ENCODE data around the gene TTC23. TPM values are rescaled to one million over a fixed set of nuclear protein-coding genes. Genes with fewer than 3 reads are reported as not detected.

The TTC23 gene
- total RNA-seq, 1 donor: 21.7 TPM

DNA sequence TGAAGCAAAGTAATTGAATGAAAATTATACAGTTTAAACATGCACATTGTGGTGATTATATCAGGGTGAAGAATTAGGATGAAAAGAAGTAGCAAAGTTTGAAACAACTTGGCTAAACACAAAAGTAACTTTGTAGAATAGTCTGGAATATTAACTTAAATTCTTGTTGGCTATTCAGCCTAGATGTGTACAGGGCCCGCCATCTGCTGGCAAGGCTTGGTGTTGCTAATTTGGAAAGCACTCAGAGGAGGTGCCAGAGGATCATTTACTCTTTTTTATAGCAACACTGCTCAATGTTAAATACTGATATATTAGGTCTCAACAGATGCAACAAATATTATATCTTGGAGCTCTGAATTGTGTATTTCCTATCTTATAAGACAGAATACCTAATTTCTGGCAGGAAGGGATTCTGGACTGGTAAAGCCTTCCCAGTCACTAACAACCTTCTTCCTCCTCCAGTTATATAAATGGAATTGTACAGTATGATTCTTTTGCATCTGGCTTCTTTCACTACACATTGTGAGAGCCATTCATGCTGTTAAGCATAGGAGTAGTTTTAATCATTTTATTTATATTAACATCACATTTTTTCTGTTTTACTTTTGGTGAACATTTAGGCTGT, 36.1 kb downstream of the TTC23 start:
- no peaks in the 10 kb centered on the region for H3K9me3 ChIP-seq (ENCODE audit: low read depth, low read length)
- H3K4me1 ChIP-seq (ENCODE audit: insufficient read depth, low read length): peaks cover 4% of the 10 kb centered on the region
- H3K79me2 ChIP-seq (ENCODE audit: insufficient read depth, low read length): no peaks in the 10 kb centered on the region
- TF ChIP-seq, protein P1, sequence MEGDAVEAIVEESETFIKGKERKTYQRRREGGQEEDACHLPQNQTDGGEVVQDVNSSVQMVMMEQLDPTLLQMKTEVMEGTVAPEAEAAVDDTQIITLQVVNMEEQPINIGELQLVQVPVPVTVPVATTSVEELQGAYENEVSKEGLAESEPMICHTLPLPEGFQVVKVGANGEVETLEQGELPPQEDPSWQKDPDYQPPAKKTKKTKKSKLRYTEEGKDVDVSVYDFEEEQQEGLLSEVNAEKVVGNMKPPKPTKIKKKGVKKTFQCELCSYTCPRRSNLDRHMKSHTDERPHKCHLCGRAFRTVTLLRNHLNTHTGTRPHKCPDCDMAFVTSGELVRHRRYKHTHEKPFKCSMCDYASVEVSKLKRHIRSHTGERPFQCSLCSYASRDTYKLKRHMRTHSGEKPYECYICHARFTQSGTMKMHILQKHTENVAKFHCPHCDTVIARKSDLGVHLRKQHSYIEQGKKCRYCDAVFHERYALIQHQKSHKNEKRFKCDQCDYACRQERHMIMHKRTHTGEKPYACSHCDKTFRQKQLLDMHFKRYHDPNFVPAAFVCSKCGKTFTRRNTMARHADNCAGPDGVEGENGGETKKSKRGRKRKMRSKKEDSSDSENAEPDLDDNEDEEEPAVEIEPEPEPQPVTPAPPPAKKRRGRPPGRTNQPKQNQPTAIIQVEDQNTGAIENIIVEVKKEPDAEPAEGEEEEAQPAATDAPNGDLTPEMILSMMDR (IDR thresholded peaks at IDR 0.05; ENCODE audit: extremely low read depth, low read depth, low read length): peak; percentile 95
- no peaks in the 10 kb centered on the region for H4K20me1 ChIP-seq (ENCODE audit: insufficient read depth, low read length)
- no peak overlapping the region for H3K4me2 ChIP-seq (ENCODE audit: insufficient read depth, low read length)
- H2AFZ ChIP-seq (ENCODE audit: low read length): no peak overlapping the region
- H3K36me3 ChIP-seq (ENCODE audit: insufficient read depth, low read length): peaks cover 14% of the 10 kb centered on the region
- no peak overlapping the region for H3K4me3 ChIP-seq (ENCODE audit: insufficient read depth, low read length)
- no peaks in the 10 kb centered on the region for H3K27me3 ChIP-seq (ENCODE audit: insufficient read depth, low read length)
- H3K27ac ChIP-seq (ENCODE audit: low read depth, low read length): no peak overlapping the region
- peak; percentile 62 for DNase-seq (ENCODE audit: insufficient read length, low spot score, missing footprints)

DNA sequence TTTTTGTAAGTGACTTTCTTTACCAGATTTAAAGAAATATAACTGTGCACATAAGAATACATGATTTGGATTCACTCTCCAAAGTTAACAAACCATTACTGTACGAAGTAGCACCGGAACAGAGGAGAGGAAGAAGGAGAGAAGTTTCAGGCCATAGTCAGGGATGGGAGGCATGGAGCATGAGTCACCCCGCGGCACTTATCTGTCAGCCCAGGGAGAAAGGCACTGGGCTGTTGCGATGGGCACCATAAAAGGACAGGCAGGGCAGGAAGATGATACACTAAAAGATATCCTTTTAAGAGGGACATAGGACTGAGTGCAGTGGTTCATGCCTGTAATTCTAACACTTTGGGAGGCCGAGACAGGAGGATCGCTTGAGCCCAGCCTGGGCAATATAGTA, 37.0 kb downstream of the TTC23 start:
- peaks cover 4% of the 10 kb centered on the region for H3K4me1 ChIP-seq (ENCODE audit: insufficient read depth, low read length)
- H3K36me3 ChIP-seq (ENCODE audit: insufficient read depth, low read length): peaks cover 7% of the 10 kb centered on the region
- no peak overlapping the region for H3K4me3 ChIP-seq (ENCODE audit: insufficient read depth, low read length)
- H4K20me1 ChIP-seq (ENCODE audit: insufficient read depth, low read length): no peaks in the 10 kb centered on the region
- no peak overlapping the region for H2AFZ ChIP-seq (ENCODE audit: low read length)
- no peaks in the 10 kb centered on the region for H3K79me2 ChIP-seq (ENCODE audit: insufficient read depth, low read length)
- no peaks in the 10 kb centered on the region for H3K9me3 ChIP-seq (ENCODE audit: low read depth, low read length)
- H3K27ac ChIP-seq (ENCODE audit: low read depth, low read length): no peak overlapping the region
- H3K27me3 ChIP-seq (ENCODE audit: insufficient read depth, low read length): no peaks in the 10 kb centered on the region
- DNase-seq (ENCODE audit: insufficient read length, low spot score, missing footprints): peak; percentile 59
- no peak overlapping the region for H3K4me2 ChIP-seq (ENCODE audit: insufficient read depth, low read length)
- TF ChIP-seq, protein P1 (IDR thresholded peaks at IDR 0.05; ENCODE audit: extremely low read depth, low read depth, low read length): no peak

DNA sequence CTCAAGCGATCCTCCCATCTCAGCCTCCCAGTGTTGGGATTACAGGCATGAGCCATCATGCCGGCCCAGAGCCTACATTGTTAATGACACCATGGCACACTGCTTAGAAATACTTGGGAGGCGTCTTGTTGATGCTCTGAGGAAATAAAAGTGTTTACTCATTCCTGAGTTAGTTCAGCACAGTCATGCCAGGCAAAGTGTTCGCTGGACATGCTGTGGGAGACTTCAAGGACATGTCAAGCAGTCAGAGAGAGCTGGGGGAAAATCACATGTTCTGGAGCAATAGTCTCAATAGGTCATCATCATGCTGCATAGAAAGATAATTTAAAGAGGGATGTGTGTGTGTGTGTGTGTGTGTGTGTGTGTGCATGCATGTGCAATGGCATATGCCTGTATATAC, 37.5 kb downstream of the TTC23 start:
- Histone ChIP-seq H3K4me1 (ENCODE audit: insufficient read depth, low read length) (peaks cover 4% of the 10 kb centered on the region), H3K4me2 (ENCODE audit: insufficient read depth, low read length) (no peak overlapping the region), H3K79me2 (ENCODE audit: insufficient read depth, low read length) (no peaks in the 10 kb centered on the region), H3K36me3 (ENCODE audit: insufficient read depth, low read length) (peaks cover 7% of the 10 kb centered on the region), H3K27ac (ENCODE audit: low read depth, low read length) (no peak overlapping the region), H3K27me3 (ENCODE audit: insufficient read depth, low read length) (no peaks in the 10 kb centered on the region), H3K4me3 (ENCODE audit: insufficient read depth, low read length) (no peak overlapping the region), H3K9me3 (ENCODE audit: low read depth, low read length) (no peaks in the 10 kb centered on the region), H4K20me1 (ENCODE audit: insufficient read depth, low read length) (no peaks in the 10 kb centered on the region), H2AFZ (ENCODE audit: low read length) (no peak overlapping the region)
- no peak for DNase-seq (ENCODE audit: insufficient read length, low spot score, missing footprints)
- TF ChIP-seq, protein P1 (IDR thresholded peaks at IDR 0.05; ENCODE audit: extremely low read depth, low read depth, low read length): no peak

DNA sequence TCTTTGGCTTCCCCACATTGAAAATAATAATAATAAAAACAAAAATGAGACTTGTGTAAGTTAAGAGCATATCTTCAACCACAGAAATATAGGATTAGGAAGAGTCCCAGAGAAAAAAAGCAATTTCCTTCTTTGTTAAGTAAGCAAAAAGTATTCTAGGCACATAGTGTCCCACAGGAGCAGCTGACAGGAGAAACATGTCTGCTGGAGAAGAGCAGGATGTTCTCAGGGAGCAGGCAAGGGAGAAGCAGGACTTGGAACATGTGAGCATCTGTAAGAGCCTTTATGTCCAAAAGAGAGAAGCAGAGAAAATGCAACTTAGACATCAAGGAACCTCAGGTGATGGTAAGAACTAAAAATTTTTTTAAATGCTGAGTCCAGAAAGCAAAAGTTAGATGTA, 39.0 kb downstream of the TTC23 start:
- peaks cover 4% of the 10 kb centered on the region for H3K4me1 ChIP-seq (ENCODE audit: insufficient read depth, low read length)
- H3K27ac ChIP-seq (ENCODE audit: low read depth, low read length): no peak overlapping the region
- no peaks in the 10 kb centered on the region for H4K20me1 ChIP-seq (ENCODE audit: insufficient read depth, low read length)
- H3K27me3 ChIP-seq (ENCODE audit: insufficient read depth, low read length): no peaks in the 10 kb centered on the region
- no peak for DNase-seq (ENCODE audit: insufficient read length, low spot score, missing footprints)
- H3K9me3 ChIP-seq (ENCODE audit: low read depth, low read length): no peaks in the 10 kb centered on the region
- no peak overlapping the region for H3K4me2 ChIP-seq (ENCODE audit: insufficient read depth, low read length)
- no peak overlapping the region for H2AFZ ChIP-seq (ENCODE audit: low read length)
- no peaks in the 10 kb centered on the region for H3K79me2 ChIP-seq (ENCODE audit: insufficient read depth, low read length)
- H3K36me3 ChIP-seq (ENCODE audit: insufficient read depth, low read length): peaks cover 2% of the 10 kb centered on the region
- TF ChIP-seq, protein P1 (IDR thresholded peaks at IDR 0.05; ENCODE audit: extremely low read depth, low read depth, low read length): no peak
- H3K4me3 ChIP-seq (ENCODE audit: insufficient read depth, low read length): no peak overlapping the region

All from osteoblast (primary cell).